IMR-90 (cell line): ENCODE measurements around the gene TRIM10. TPM values are rescaled to one million over a fixed set of nuclear protein-coding genes. Genes with fewer than 3 reads are reported as not detected.

ENCODE experiments used
- ATAC-seq: fragments of 200-7000 bp; cut with Tn5 transposase; 2 replicates; pipeline ENCODE4 v1.9.1; 2020; ENCODE audit warnings: low read depth, mild to moderate bottlenecking, moderate library complexity
- BruUV-seq: library from RNA; stranded (reverse); fragments of 400-500 nt; replicated peaks from 2 replicates; lab custom pipeline; 2021; lab: Mats Ljungman, UMichigan
- CTCF ChIA-PET: fragments of 300-600 bp; formaldehyde crosslinking; extraction: SDS; loops from one replicate; lab custom pipeline; 2021; ENCODE audit warnings: antibody characterized with exemption; lab: Yijun Ruan, JAX
- POLR2A ChIA-PET: fragments of 300-600 bp; sonication (Branson Sonifier 250); formaldehyde crosslinking; loops from one replicate; lab custom pipeline; 2022; ENCODE audit warnings: antibody characterized with exemption; ENCODE audit not compliant: unreplicated experiment; lab: Charles Lee
- DNase-seq: peaks from one replicate; pipeline ENCODE4 v3.0.0; 2013
- H2AFZ ChIP-seq: replicated peaks from 2 replicates; pipeline ENCODE3; 2013; ENCODE audit warnings: low read length, mild to moderate bottlenecking; ENCODE audit not compliant: poor library complexity
- H2AK5ac ChIP-seq: 2 replicates; pipeline ENCODE4 v1.6.1; 2013; ENCODE audit warnings: low read depth, low read length, inconsistent platforms
- H2AK9ac ChIP-seq: replicated peaks from 2 replicates; pipeline ENCODE3; 2013; ENCODE audit warnings: mild to moderate bottlenecking, low read depth, low read length, moderate library complexity; ENCODE audit not compliant: poor library complexity
- H2BK120ac ChIP-seq: 2 replicates; pipeline ENCODE4 v1.6.1; 2013; ENCODE audit warnings: low read depth, low read length, inconsistent platforms
- H2BK15ac ChIP-seq: 3 replicates; pipeline ENCODE4 v1.6.1; 2013; ENCODE audit warnings: low read depth, low read length, inconsistent platforms
- H2BK20ac ChIP-seq: 2 replicates; pipeline ENCODE4 v1.6.1; 2013; ENCODE audit warnings: low read depth, mild to moderate bottlenecking, inconsistent platforms, low read length, moderate library complexity
- H2BK5ac ChIP-seq: 2 replicates; pipeline ENCODE4 v1.6.1; 2013; ENCODE audit warnings: mild to moderate bottlenecking, low read depth, low read length, inconsistent platforms; ENCODE audit not compliant: poor library complexity, severe bottlenecking
- H3K14ac ChIP-seq: replicated peaks from 2 replicates; pipeline ENCODE4 v1.6.1; 2013; ENCODE audit warnings: low read depth, low read length, inconsistent platforms
- H3K18ac ChIP-seq: 2 replicates; pipeline ENCODE4 v1.6.1; 2013; ENCODE audit warnings: low read depth, low read length, control low read depth
- H3K23ac ChIP-seq: 2 replicates; pipeline ENCODE4 v1.6.1; 2013; ENCODE audit warnings: low read depth, low read length, inconsistent platforms
- H3K27ac ChIP-seq: 2 replicates; pipeline ENCODE4 v1.5.1; 2013; ENCODE audit warnings: mild to moderate bottlenecking, control low read depth, low read length; ENCODE audit not compliant: insufficient read depth
- H3K27me3 ChIP-seq: 2 replicates; pipeline ENCODE4 v1.6.1; 2013; ENCODE audit warnings: low read length; ENCODE audit not compliant: control insufficient read depth, insufficient read depth
- H3K36me3 ChIP-seq: 2 replicates; pipeline ENCODE4 v1.6.1; 2013; ENCODE audit warnings: low read length, mixed read lengths; ENCODE audit not compliant: control insufficient read depth, insufficient read depth
- H3K4ac ChIP-seq: 2 replicates; pipeline ENCODE4 v1.6.1; 2013; ENCODE audit warnings: low read depth, low read length, inconsistent platforms
- H3K4me1 ChIP-seq: 2 replicates; pipeline ENCODE4 v1.6.1; 2013; ENCODE audit warnings: low read length, mixed read lengths; ENCODE audit not compliant: control insufficient read depth, insufficient read depth
- H3K4me2 ChIP-seq: 2 replicates; pipeline ENCODE4 v1.6.1; 2013; ENCODE audit warnings: low read depth, mild to moderate bottlenecking, control low read depth, low read length, moderate library complexity
- H3K4me3 ChIP-seq: 2 replicates; pipeline ENCODE4 v1.5.1; 2013; ENCODE audit warnings: low read depth, mild to moderate bottlenecking, control low read depth, low read length, moderate library complexity; ENCODE audit not compliant: insufficient read depth
- H3K56ac ChIP-seq: 2 replicates; pipeline ENCODE4 v1.6.1; 2013; ENCODE audit warnings: low read length, inconsistent platforms; ENCODE audit not compliant: insufficient read depth; ENCODE audit errors: extremely low read depth
- H3K79me1 ChIP-seq, 2 experiments: 2 replicates each; pipeline ENCODE4 v1.6.1; 2013; ENCODE audit warnings: low read length in 2 of 2, inconsistent platforms in 1 of 2, low read depth in 1 of 2
- H3K9ac ChIP-seq: 2 replicates; pipeline ENCODE4 v1.6.1; 2013; ENCODE audit warnings: low read depth, low read length, control low read depth
- H3K9me1 ChIP-seq: 2 replicates; pipeline ENCODE4 v1.6.1; 2013; ENCODE audit warnings: low read length, inconsistent platforms; ENCODE audit not compliant: insufficient read depth
- H3K9me3 ChIP-seq: 2 replicates; pipeline ENCODE4 v1.6.1; 2013; ENCODE audit warnings: low read length; ENCODE audit not compliant: control insufficient read depth, insufficient read depth
- H4K20me1 ChIP-seq: 2 replicates; pipeline ENCODE4 v1.6.1; 2013; ENCODE audit warnings: low read length, inconsistent platforms; ENCODE audit not compliant: insufficient read depth
- H4K5ac ChIP-seq: 2 replicates; pipeline ENCODE4 v1.6.1; 2013; ENCODE audit warnings: mild to moderate bottlenecking, low read depth, low read length, control low read depth
- H4K8ac ChIP-seq, 2 experiments: 2 replicates each; pipeline ENCODE4 v1.6.1; 2013; ENCODE audit warnings: low read depth in 2 of 2, low read length in 2 of 2, control low read depth in 1 of 2, inconsistent platforms in 1 of 2
- H4K91ac ChIP-seq: 2 replicates; pipeline ENCODE4 v1.6.1; 2013; ENCODE audit warnings: low read depth, low read length, inconsistent platforms; ENCODE audit not compliant: insufficient read depth
- FOS ChIP-seq: fragments of 150-350 bp; IDR thresholded peaks from 2 replicates; pipeline ENCODE4 v1.6.1; 2016; ENCODE audit warnings: low read depth, low read length
- MAFK ChIP-seq: IDR thresholded peaks from 2 replicates; pipeline ENCODE4 v1.6.1; 2012; ENCODE audit warnings: low read depth, low read length, improper control_type of control experiment
- MAZ ChIP-seq: IDR thresholded peaks from 2 replicates; pipeline ENCODE4 v1.6.1; 2012; ENCODE audit warnings: low read depth, mild to moderate bottlenecking, low read length, improper control_type of control experiment, moderate library complexity, borderline replicate concordance
- MXI1 ChIP-seq: IDR thresholded peaks from 2 replicates; pipeline ENCODE4 v1.6.1; 2012; ENCODE audit warnings: low read depth, mild to moderate bottlenecking, low read length, moderate library complexity, borderline replicate concordance
- RAD21 ChIP-seq: IDR thresholded peaks from 2 replicates; pipeline ENCODE4 v1.6.1; 2012; ENCODE audit warnings: low read length, improper control_type of control experiment
- RCOR1 ChIP-seq: IDR thresholded peaks from 2 replicates; pipeline ENCODE4 v1.6.1; 2012; ENCODE audit warnings: mild to moderate bottlenecking, low read length, improper control_type of control experiment; ENCODE audit not compliant: insufficient replicate concordance
- RFX5 ChIP-seq: IDR thresholded peaks from 2 replicates; pipeline ENCODE4 v1.8.0; 2012; ENCODE audit warnings: low read depth, mild to moderate bottlenecking, low read length, moderate library complexity
- SMC3 ChIP-seq: fragments of 150-350 bp; IDR thresholded peaks from 2 replicates; pipeline ENCODE4 v1.6.1; 2016; ENCODE audit warnings: low read depth, mild to moderate bottlenecking, antibody characterized with exemption, low read length, moderate library complexity
- WGBS, 2 experiments: methylation state at CpG; one replicate each; pipeline versions ENCODE4 v1.1.5 to v1.1.7; 2013; ENCODE audit warnings: missing lambda C conversion rate in 2 of 2; ENCODE audit not compliant: insufficient read length in 1 of 2; ENCODE audit errors: extremely low coverage in 2 of 2; 5-methylcytosine and 5-hydroxymethylcytosine counted together
- dilution Hi-C: fragments of 300-500 bp; cut with HindIII; formaldehyde crosslinking; loops from one replicate; pipeline ENCODE4 v1.14.3; 2018; ENCODE audit warnings: low sequenced_read_pairs; ENCODE audit not compliant: unreplicated experiment
- in situ Hi-C: fragments of 300-500 bp; cut with MboI; formaldehyde crosslinking; loops from 3 replicates; pipeline ENCODE4 v1.14.3; 2019; ENCODE audit warnings: low sequenced_read_pairs, inconsistent platforms, mixed read lengths
- intact Hi-C: fragments of 100-400 bp; cut with micrococcal nuclease; formaldehyde crosslinking; loops from 2 replicates; pipeline ENCODE4 v1.10.0; 2022
- polyA plus RNA-seq, 3 experiments: library from polyadenylated mRNA; depleted of rRNA; stranded (reverse); fragments of >200 nt; gene quantifications; 2 replicates each; pipeline ENCODE4 v1.2.3, GENCODE V29; 2012; ENCODE audit warnings: low replicate concordance in 1 of 3
- total RNA-seq: library from RNA; depleted of rRNA; stranded (reverse); fragments of >200 nt; gene quantifications from 2 replicates; pipeline ENCODE4 v1.2.3, GENCODE V29; 2012
- TF ChIP-seq, protein P1 (sequence below): conservative IDR thresholded peaks from 2 replicates; pipeline ENCODE4 v1.5.1; 2012; ENCODE audit warnings: mild to moderate bottlenecking, low read depth, low read length, improper control_type of control experiment
- TF ChIP-seq, protein P2 (sequence below): fragments of 150-350 bp; IDR thresholded peaks from 2 replicates; pipeline ENCODE4 v1.6.1; 2017; ENCODE audit warnings: mild to moderate bottlenecking, antibody characterized with exemption, low read length, low read depth
- TF ChIP-seq, protein P3 (sequence below): fragments of 150-350 bp; IDR thresholded peaks from 2 replicates; pipeline ENCODE4 v1.6.1; 2016; ENCODE audit warnings: low read depth, mild to moderate bottlenecking, low read length, moderate library complexity, borderline replicate concordance

The TRIM10 gene
- total and polyA plus RNA-seq, 2 of the 4 experiments (the other 2 are of a cell fraction): not detected

- Histone ChIP-seq H3K9me3 (no peaks in the 10 kb centered on the region), H3K18ac (no peak overlapping the region), H2AFZ (no peak overlapping the region), H4K91ac (no peak overlapping the region), H3K56ac (no peak overlapping the region), H3K36me3 (no peaks in the 10 kb centered on the region), H3K4me2 (no peak overlapping the region), H3K9me1 (no peaks in the 10 kb centered on the region), H3K4me3 (no peak overlapping the region), H3K23ac (no peak overlapping the region), H3K4ac (no peak overlapping the region), H2BK15ac (no peak overlapping the region), H2AK9ac (no peak overlapping the region), H3K9ac (no peak overlapping the region), H2BK5ac (no peak overlapping the region), H3K14ac (no peak overlapping the region), H3K27me3 (peaks cover 51% of the 10 kb centered on the region), H3K27ac (no peak overlapping the region), H4K5ac (no peak overlapping the region), H3K4me1 (no peaks in the 10 kb centered on the region), H2AK5ac (no peak overlapping the region), H4K20me1 (no peaks in the 10 kb centered on the region), H2BK20ac (no peak overlapping the region), H4K8ac (no peak overlapping the region), H2BK120ac (no peak overlapping the region), H3K79me1 (no peaks in the 10 kb centered on the region)
- ChIA-PET CTCF (interaction anchor here (0.5 to 6.1 kb wide), 8 partner anchors 8 to 1660 kb away, joined by 3 to 54 read pairs (median 8); no protein-coding TSS in a partner anchor), POLR2A (no interaction called here)
- dilution Hi-C loops (no loop called here), in situ Hi-C loops (loop anchor here (10.0 kb wide), 1 partner anchor 285 kb away; no protein-coding TSS in a partner anchor), intact Hi-C loops (loop anchor here (2.0 kb wide), 1 partner anchor 63 kb away; the partner anchor contains the start of gene PPP1R11)
- TF ChIP-seq, protein P1, sequence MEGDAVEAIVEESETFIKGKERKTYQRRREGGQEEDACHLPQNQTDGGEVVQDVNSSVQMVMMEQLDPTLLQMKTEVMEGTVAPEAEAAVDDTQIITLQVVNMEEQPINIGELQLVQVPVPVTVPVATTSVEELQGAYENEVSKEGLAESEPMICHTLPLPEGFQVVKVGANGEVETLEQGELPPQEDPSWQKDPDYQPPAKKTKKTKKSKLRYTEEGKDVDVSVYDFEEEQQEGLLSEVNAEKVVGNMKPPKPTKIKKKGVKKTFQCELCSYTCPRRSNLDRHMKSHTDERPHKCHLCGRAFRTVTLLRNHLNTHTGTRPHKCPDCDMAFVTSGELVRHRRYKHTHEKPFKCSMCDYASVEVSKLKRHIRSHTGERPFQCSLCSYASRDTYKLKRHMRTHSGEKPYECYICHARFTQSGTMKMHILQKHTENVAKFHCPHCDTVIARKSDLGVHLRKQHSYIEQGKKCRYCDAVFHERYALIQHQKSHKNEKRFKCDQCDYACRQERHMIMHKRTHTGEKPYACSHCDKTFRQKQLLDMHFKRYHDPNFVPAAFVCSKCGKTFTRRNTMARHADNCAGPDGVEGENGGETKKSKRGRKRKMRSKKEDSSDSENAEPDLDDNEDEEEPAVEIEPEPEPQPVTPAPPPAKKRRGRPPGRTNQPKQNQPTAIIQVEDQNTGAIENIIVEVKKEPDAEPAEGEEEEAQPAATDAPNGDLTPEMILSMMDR: no peak
- TF ChIP-seq SMC3 (no peak), RFX5 (no peak), MAFK (no peak), MAZ (no peak), FOS (no peak), MXI1 (no peak), RAD21 (no peak), RCOR1 (no peak)
- TF ChIP-seq, protein P2, sequence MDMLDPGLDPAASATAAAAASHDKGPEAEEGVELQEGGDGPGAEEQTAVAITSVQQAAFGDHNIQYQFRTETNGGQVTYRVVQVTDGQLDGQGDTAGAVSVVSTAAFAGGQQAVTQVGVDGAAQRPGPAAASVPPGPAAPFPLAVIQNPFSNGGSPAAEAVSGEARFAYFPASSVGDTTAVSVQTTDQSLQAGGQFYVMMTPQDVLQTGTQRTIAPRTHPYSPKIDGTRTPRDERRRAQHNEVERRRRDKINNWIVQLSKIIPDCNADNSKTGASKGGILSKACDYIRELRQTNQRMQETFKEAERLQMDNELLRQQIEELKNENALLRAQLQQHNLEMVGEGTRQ: no peak
- TF ChIP-seq, protein P3, sequence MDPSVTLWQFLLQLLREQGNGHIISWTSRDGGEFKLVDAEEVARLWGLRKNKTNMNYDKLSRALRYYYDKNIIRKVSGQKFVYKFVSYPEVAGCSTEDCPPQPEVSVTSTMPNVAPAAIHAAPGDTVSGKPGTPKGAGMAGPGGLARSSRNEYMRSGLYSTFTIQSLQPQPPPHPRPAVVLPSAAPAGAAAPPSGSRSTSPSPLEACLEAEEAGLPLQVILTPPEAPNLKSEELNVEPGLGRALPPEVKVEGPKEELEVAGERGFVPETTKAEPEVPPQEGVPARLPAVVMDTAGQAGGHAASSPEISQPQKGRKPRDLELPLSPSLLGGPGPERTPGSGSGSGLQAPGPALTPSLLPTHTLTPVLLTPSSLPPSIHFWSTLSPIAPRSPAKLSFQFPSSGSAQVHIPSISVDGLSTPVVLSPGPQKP: no peak
- no TSS peak for BruUV-seq
- ATAC-seq (no peak), DNase-seq (no peak)
- no CpG with 5 or more reads among the region's 4 CpGs for WGBS, 2 experiments
These were observed 30.8 kb downstream of the TRIM10 start for GRCh38 chr6:30130179-30130679.
